HG03571 (cell line): Measurements from ENCODE around the gene SHC4.
"Not testable (repeated sequence)": the region's sequence is repeated elsewhere in the genome, so short reads cannot be mapped to it uniquely, and the experiment has no call there.

Experiments
- ATAC-seq: cut with Tn5 transposase; IDR thresholded peaks from one replicate; pipeline ENCODE4 v1.9.1; 2021; ENCODE audit not compliant: unreplicated experiment

SHC4 gene

GRCh38 chr15:48855501-48856440 lies 107.9 kb downstream of the SHC4 start:
- ATAC-seq, result no peak

DNA sequence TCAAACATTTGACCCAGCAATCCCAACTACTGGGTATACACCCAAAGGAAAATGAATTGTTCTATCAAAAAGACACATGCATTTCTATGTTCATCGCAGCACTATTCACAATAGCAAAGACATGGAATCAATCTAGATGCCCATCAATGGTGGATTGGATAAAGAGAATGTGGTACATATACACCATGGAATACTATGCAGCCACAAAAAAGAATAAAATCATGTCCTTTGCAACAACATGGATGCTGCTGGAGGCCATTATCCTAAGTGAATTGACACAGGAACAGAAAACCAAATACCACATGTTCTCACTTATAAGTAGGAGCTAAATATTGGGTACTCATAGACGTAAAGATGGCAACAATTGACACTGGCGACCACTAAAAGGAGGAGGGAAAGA lies 109.3 kb downstream of the SHC4 start:
- ATAC-seq, result not testable (repeated sequence)

DNA sequence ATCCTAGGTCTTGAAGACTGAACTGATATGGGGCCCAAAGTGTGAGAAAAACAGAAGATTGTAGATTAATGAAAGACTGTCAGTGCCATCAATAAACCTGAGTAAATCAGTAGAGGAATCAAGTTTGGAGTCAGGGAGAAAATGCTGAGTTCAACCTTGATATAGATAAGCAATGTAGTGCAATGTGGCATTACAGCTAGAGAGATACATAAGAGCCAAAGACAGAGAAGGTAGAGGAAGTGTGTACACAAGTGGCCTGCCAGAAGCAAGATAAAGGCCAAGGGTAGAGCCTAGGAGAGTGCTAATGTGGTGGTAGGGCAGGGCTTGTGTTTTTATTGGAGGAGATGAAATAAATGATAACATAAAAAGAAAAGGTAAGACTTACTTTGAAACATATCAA lies 111.8 kb downstream of the SHC4 start:
- ATAC-seq, result no peak

DNA sequence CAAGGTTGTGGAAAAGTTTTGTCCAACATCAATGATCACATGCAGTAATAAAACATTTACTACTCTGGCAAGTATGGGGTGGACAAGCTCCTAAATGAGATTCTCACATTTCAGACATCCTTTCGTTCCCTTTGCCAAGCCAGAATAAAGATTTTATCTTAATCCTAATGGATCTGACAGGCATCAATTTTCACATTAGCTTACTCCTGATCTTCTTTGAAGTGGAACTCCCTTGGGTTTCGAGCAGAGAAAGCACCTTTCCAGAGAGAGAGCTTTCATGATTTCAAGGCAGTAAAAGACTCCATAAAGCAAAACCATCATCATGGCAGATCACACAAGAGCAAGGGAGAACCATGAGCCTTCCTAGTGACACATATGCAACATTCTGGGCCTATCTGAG lies 113.1 kb downstream of the SHC4 start:
- no peak for ATAC-seq

DNA sequence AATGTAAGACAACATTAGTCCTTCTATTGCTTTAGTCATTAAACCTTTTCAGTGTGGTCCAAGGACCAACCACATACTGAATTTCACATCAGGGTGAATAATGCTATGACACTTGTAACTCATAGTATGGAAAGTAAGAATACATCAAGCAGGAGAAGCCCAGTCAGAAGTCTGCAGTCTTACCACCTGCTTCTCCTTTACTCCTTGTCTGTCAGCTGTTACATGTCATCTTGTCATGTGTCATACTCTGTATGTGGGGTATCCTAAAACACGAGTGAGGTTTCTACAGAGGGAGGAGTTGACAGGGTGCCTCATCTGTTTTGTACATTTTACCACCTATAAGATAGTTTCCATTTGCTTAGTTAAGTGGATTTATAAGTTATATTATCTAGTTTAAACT lies 118.6 kb downstream of the SHC4 start:
- no peak for ATAC-seq

DNA sequence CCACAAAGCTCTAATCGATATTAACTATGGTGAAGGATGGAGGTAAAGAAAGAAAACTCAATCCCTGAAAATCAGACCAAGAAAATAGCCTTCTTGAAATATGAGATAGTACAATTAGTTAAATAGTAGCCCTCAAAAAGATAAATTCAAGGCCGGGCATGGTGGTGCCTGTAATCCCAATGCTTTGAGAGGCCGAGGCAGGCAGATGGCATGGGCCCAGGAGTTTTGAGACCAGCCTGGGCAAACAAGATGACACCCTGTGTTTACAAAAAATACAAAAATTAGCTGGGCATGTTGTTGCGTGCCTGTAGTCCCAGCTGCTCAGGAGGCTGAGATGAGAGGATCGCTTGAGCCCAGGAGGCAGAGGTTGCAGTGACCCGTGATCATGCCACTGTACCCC lies 121.2 kb downstream of the SHC4 start:
- no peak for ATAC-seq

GRCh38 chr15:48834756-48835155 lies 129.0 kb downstream of the SHC4 start:
- no peak for ATAC-seq

- ATAC-seq, result no peak
Measured at GRCh38 chr15:48833526-48834239, 130.0 kb downstream of the SHC4 start.

- ATAC-seq, result no peak
Measured at GRCh38 chr15:48832648-48833047, 131.1 kb downstream of the SHC4 start.

GRCh38 chr15:48828906-48829305 lies 134.8 kb downstream of the SHC4 start:
- no peak for ATAC-seq

GRCh38 chr15:48828471-48828870 lies 135.2 kb downstream of the SHC4 start:
- no peak for ATAC-seq

GRCh38 chr15:48825075-48825474 lies 138.6 kb downstream of the SHC4 start:
- no peak for ATAC-seq

- no peak for ATAC-seq
Measured at GRCh38 chr15:48823706-48824105, 140.0 kb downstream of the SHC4 start.

- no peak for ATAC-seq
Measured at GRCh38 chr15:48823237-48823636, 140.5 kb downstream of the SHC4 start.

- ATAC-seq, result no peak
Measured at GRCh38 chr15:48814286-48814685, 149.4 kb downstream of the SHC4 start.

GRCh38 chr15:48811325-48811958 lies 152.3 kb downstream of the SHC4 start:
- no peak for ATAC-seq

- peak; percentile 97 for ATAC-seq
Measured at GRCh38 chr15:48810414-48811324, 153.1 kb downstream of the SHC4 start, which contains the start of gene CEP152. Gene CEP152, minus strand, starts transcription at chr15:48811069. Its CDS starts 5,420 bp downstream, at chr15:48805649.

GRCh38 chr15:48806151-48806550 lies 157.6 kb downstream of the SHC4 start:
- no peak for ATAC-seq

DNA sequence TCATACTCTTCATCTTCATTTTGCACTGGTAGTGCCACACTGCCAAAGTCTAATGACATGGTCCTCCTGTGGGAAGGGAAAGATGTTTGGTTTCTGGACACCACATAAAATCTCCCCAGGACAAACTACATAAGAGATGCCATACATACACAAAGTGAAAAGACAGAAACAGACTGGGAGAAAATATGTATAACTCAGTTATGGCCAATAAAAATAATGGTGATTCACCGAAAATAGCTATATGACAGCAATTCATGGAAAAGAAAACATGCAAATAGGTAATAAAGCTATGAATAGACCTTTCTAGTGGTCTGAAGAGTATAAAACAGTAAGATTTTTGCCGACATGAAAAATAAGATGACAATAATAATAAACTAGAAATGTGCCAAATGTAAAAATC lies 158.1 kb downstream of the SHC4 start:
- ATAC-seq, result no peak

DNA sequence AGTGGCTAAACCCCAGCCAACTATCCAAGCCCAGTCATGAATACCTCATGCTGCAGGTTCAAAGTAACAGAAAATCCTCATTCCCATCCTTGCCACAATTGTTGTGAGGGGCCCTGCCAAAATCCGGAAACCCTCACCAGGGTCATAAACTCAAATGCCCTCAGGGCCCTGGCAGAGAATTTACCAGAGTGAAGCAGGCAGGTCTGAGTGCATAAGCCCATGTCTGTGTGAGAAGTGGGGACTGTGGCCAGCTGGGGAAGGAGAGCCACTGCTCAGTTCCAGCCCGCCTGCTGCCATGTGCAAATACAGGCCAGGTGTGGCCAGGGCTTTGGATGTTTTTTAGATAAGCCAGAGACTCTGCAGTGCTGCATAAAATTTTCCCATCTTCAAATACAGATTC lies 159.8 kb downstream of the SHC4 start:
- ATAC-seq, result no peak

DNA sequence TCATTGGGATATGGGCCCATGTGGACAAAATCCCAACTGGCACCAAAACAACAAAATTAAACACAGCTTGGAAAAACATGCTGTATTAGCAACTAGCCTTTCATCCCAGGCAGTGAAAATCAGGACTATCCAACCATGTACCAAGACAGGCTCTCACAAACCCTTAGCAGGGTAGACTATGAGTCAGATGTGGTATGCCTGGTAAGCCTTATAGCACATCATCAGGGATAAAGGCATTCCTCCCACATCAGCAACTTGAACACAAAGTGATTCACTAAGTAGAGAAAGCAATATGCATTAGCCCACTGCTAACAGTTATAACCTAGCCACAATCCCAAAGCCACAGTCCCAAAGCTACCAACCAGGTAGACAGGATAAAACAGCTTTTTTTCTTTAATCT lies 160.9 kb downstream of the SHC4 start:
- ATAC-seq, result no peak
